Natural killer cell (primary cell): ENCODE data around the gene MTHFR. TPM values are rescaled to one million over a fixed set of nuclear protein-coding genes. Genes with fewer than 3 reads are reported as not detected.

ENCODE experiments used
- ATAC-seq, 3 donors: fragments of 150-1000 bp in 2 of 3; fragments of 200-7000 bp in 1 of 3; cut with Tn5 transposase; 1 replicate in 1 of 3; 2 replicates in 2 of 3; pipeline ENCODE4 v1.10.0; 2021; ENCODE audit warnings: mild to moderate bottlenecking in 2 of 3, moderate library complexity in 2 of 3
- DNase-seq, 2 donors: peaks; one replicate each; pipeline versions ENCODE4 v3.0.0 to v3.0.0-alpha.2; 2013 to 2021; ENCODE audit warnings: mixed read lengths in 1 of 2
- H3K27ac ChIP-seq: one replicate; pipeline ENCODE4 v1.5.1; 2013; ENCODE audit warnings: mild to moderate bottlenecking, low read length
- H3K27me3 ChIP-seq: one replicate; pipeline ENCODE4 v1.6.1; 2013; ENCODE audit warnings: low read length; ENCODE audit not compliant: control insufficient read depth, insufficient read depth
- H3K36me3 ChIP-seq: one replicate; pipeline ENCODE4 v1.6.1; 2013; ENCODE audit warnings: low read length; ENCODE audit not compliant: control insufficient read depth, insufficient read depth
- H3K4me1 ChIP-seq: one replicate; pipeline ENCODE4 v1.6.1; 2013; ENCODE audit warnings: low read length; ENCODE audit not compliant: control insufficient read depth, insufficient read depth
- H3K4me3 ChIP-seq: one replicate; pipeline ENCODE4 v1.5.1; 2013; ENCODE audit warnings: low read length
- H3K9me3 ChIP-seq: one replicate; pipeline ENCODE4 v1.6.1; 2013; ENCODE audit warnings: low read length; ENCODE audit not compliant: control insufficient read depth, insufficient read depth
- H3K27ac Mint-ChIP-seq, 2 donors: one replicate each; pipeline ENCODE4 v1.8.0; 2022; ENCODE audit warnings: mild to moderate bottlenecking in 2 of 2, mixed read lengths in 2 of 2, moderate library complexity in 1 of 2
- H3K27me3 Mint-ChIP-seq, 2 donors: one replicate each; pipeline ENCODE4 v1.8.0; 2022; ENCODE audit warnings: low read depth in 2 of 2, mixed read lengths in 2 of 2
- H3K36me3 Mint-ChIP-seq: one replicate; pipeline ENCODE4 v1.8.0; 2022; ENCODE audit warnings: mixed read lengths
- H3K4me1 Mint-ChIP-seq, 2 donors: one replicate each; pipeline ENCODE4 v1.8.0; 2022; ENCODE audit warnings: mixed read lengths in 2 of 2
- H3K4me3 Mint-ChIP-seq: one replicate; pipeline ENCODE4 v1.8.0; 2022; ENCODE audit warnings: mild to moderate bottlenecking, moderate library complexity, mixed read lengths
- H3K9me3 Mint-ChIP-seq, 2 donors: one replicate each; pipeline ENCODE4 v1.8.0; 2022; ENCODE audit warnings: mixed read lengths in 2 of 2
- WGBS: methylation state at CpG from one replicate; pipeline ENCODE4 v1.1.7; 2013; ENCODE audit warnings: missing lambda C conversion rate; ENCODE audit not compliant: insufficient coverage; 5-methylcytosine and 5-hydroxymethylcytosine counted together
- intact Hi-C: fragments of 100-400 bp; cut with micrococcal nuclease; formaldehyde crosslinking; loops from one replicate; pipeline ENCODE4 v1.14.2; 2022
- total RNA-seq, 4 donors: library from RNA; stranded (reverse); fragments of 120-200 nt in 1 of 4; gene quantifications; one replicate each; pipeline versions ENCODE4 v1.2.3 to v1.2.4, GENCODE V29; 2013 to 2022
- TF ChIP-seq, protein P1 (sequence below): fragments of 200-600 bp; IDR thresholded peaks from one replicate; pipeline ENCODE4 v1.8.0; 2022; ENCODE audit warnings: antibody characterized with exemption

Gene MTHFR
- total RNA-seq, 3 donors from 2014 or later (not counting 1 experiment from before 2014, with no cell fraction given) = 61.8 to 78.4 (median 69.5) TPM

DNA sequence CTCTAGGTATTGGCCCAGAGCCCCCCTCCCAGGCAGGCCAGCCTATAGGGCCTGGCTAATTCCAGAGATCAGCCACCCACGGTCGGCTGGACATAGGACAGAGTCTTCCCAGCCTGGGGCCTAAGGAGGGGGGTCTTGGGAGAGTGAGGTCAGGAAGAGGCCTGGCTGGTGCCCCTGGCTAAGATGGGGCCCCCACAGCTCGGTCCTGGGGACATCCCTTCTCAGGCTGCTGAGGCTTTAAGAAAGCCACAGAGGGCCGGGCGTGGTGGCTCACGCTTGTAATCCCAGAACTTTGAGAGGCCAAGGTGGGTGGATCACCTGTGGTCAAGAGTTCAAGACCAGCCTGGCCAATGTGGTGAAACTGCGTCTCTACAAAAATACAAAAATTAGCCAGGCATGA is 41.2 kb downstream of the MTHFR start:
- H3K27me3 ChIP-seq = peaks cover 2% of the 10 kb centered on the region
- H3K27ac Mint-ChIP-seq = no peak overlapping the region
- no peaks in the 10 kb centered on the region for H3K36me3 Mint-ChIP-seq
- peaks cover 6% of the 10 kb centered on the region for H3K4me1 ChIP-seq
- peaks cover 0 to 15% of the 10 kb centered on the region in 2 donors for H3K4me1 Mint-ChIP-seq
- ATAC-seq = no peak
- H3K4me3 ChIP-seq = no peak overlapping the region
- H3K9me3 ChIP-seq = no peaks in the 10 kb centered on the region
- intact Hi-C loops = no loop called here
- no peak overlapping the region for H3K4me3 Mint-ChIP-seq
- H3K36me3 ChIP-seq = no peaks in the 10 kb centered on the region
- TF ChIP-seq, protein P1, sequence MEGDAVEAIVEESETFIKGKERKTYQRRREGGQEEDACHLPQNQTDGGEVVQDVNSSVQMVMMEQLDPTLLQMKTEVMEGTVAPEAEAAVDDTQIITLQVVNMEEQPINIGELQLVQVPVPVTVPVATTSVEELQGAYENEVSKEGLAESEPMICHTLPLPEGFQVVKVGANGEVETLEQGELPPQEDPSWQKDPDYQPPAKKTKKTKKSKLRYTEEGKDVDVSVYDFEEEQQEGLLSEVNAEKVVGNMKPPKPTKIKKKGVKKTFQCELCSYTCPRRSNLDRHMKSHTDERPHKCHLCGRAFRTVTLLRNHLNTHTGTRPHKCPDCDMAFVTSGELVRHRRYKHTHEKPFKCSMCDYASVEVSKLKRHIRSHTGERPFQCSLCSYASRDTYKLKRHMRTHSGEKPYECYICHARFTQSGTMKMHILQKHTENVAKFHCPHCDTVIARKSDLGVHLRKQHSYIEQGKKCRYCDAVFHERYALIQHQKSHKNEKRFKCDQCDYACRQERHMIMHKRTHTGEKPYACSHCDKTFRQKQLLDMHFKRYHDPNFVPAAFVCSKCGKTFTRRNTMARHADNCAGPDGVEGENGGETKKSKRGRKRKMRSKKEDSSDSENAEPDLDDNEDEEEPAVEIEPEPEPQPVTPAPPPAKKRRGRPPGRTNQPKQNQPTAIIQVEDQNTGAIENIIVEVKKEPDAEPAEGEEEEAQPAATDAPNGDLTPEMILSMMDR = no peak
- H3K9me3 Mint-ChIP-seq = no peaks in the 10 kb centered on the region
- WGBS = 77% methylated on average over 7 of the region's 7 CpGs
- H3K27ac ChIP-seq = no peak overlapping the region
- no peak for DNase-seq
- peaks cover 8 to 10% of the 10 kb centered on the region in 2 donors for H3K27me3 Mint-ChIP-seq

DNA sequence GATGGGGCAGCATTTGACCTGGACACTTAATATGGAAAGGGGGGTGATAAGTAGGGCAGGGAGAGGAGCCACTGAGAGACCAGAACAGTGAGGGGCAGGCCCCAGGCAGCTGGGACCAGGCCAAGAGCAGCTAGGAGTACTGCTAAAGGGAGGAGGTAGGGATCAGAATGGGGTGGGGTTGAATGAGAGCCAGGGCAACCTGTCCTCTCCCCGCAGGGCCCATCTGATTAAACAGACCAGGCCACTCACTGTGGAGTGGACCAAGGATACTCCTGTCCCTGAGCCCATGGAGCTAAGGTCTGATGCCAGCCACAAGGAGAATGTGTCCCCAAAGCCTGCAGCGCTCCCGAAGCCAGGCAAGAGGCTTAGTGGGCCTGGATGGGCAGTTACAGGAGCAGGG is 41.6 kb downstream of the MTHFR start:
- peaks cover 2% of the 10 kb centered on the region for H3K27me3 ChIP-seq
- H3K4me1 ChIP-seq = peaks cover 6% of the 10 kb centered on the region
- Mint-ChIP-seq H3K4me1 (peaks cover 0 to 15% of the 10 kb centered on the region in 2 donors), H3K4me3 (no peak overlapping the region), H3K36me3 (no peaks in the 10 kb centered on the region), H3K27ac (no peak overlapping the region), H3K27me3 (peaks cover 8 to 10% of the 10 kb centered on the region in 2 donors), H3K9me3 (no peaks in the 10 kb centered on the region)
- H3K4me3 ChIP-seq = no peak overlapping the region
- intact Hi-C loops = no loop called here
- no peaks in the 10 kb centered on the region for H3K9me3 ChIP-seq
- ATAC-seq = no peak
- no peak overlapping the region for H3K27ac ChIP-seq
- 95% methylated on average over 3 of the region's 3 CpGs for whole genome bisulfite sequencing
- H3K36me3 ChIP-seq = no peaks in the 10 kb centered on the region
- TF ChIP-seq, protein P1 = no peak
- no peak for DNase-seq

DNA sequence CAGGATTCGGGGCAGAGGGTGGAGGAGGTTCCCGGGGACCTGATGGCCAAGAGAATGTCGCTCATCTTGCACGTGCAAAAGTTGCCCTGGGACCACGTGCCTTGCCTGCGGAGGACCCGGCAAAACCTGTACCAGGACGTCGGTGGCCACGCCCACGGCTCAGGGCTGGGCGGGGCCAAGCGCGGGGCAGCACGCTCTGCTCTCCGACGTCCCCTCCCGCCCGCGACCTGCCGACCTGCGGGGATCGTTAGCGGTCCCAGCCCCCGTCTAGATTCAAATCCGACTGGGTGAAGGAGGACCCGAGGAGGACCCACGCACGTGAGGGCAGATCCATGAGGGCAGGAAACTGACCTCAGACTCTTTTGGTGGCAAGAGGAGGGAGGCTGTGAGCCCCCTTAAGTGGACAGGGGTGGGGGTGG is 43.8 kb downstream of the MTHFR start, which contains the start of gene C1orf167:
C1orf167 (plus strand) TSS at position 206 of the 419 bp plus-strand sequence. CDS start 2,208 bp downstream, outside the sequence.
- intact Hi-C loops = no loop called here
- Mint-ChIP-seq H3K4me3 (peak within 1 kb of the TSS; percentile 31), H3K4me1 (peaks cover 0 to 15% of the 10 kb centered on the region in 2 donors), H3K36me3 (no peaks in the 10 kb centered on the region), H3K27ac (no peak within 1 kb of the TSS), H3K27me3 (peaks cover 8 to 10% of the 10 kb centered on the region in 2 donors), H3K9me3 (no peaks in the 10 kb centered on the region)
- Histone ChIP-seq H3K27me3 (peaks cover 2% of the 10 kb centered on the region), H3K4me1 (peaks cover 6% of the 10 kb centered on the region), H3K9me3 (no peaks in the 10 kb centered on the region), H3K4me3 (no peak within 1 kb of the TSS), H3K36me3 (no peaks in the 10 kb centered on the region), H3K27ac (no peak within 1 kb of the TSS)
- ATAC-seq (peak; percentile 64 to 88 (median 80)), DNase-seq (peak; percentile 34 to 60)
- TF ChIP-seq, protein P1 = no peak
- WGBS = 7% methylated on average over 29 of the region's 29 CpGs

DNA sequence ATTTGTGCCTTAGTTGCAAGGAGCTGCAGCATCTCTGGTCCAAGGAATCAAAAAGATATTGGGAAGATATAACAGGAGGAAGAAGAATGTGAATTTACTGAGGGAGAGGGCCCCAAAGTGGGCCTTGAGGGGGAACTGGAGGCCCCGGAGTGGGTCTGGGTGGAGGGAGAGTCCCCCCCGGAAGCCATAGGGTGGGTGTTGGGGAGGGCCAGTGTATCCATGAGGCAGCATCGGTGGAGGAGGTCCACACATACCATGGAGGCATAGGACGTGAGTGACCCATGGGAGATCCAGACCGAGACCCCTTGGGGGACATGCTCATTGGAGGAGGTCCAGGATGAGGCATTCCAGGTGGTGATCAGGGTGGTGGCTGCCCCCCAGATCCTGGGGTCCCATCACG is 44.5 kb downstream of the MTHFR start:
- TF ChIP-seq, protein P1 = no peak
- ATAC-seq = no peak
- Mint-ChIP-seq H3K27ac (no peak overlapping the region), H3K27me3 (peaks cover 8 to 10% of the 10 kb centered on the region in 2 donors), H3K36me3 (no peaks in the 10 kb centered on the region), H3K9me3 (no peaks in the 10 kb centered on the region), H3K4me1 (peaks cover 0 to 15% of the 10 kb centered on the region in 2 donors), H3K4me3 (peak overlapping the region; percentile 21)
- Histone ChIP-seq H3K4me3 (no peak overlapping the region), H3K36me3 (no peaks in the 10 kb centered on the region), H3K4me1 (peaks cover 6% of the 10 kb centered on the region), H3K27me3 (peaks cover 2% of the 10 kb centered on the region), H3K27ac (no peak overlapping the region), H3K9me3 (no peaks in the 10 kb centered on the region)
- DNase-seq = no peak
- intact Hi-C loops = no loop called here
- WGBS = 92% methylated on average over 6 of the region's 6 CpGs
